IPS-20b (cell line): ENCODE results near the gene FOXF2.
A peak's percentile ranks its signal among the peaks of the same experiment; 100 is the strongest.

Source experiments
- H3K27ac ChIP-seq: one replicate; pipeline ENCODE4 v1.5.1; 2013; ENCODE audit warnings: low read length
- H3K27me3 ChIP-seq: 2 replicates; pipeline ENCODE4 v1.6.1; 2013; ENCODE audit warnings: mild to moderate bottlenecking, low read length, inconsistent platforms; ENCODE audit not compliant: insufficient read depth
- H3K36me3 ChIP-seq: 2 replicates; pipeline ENCODE4 v1.6.1; 2013; ENCODE audit warnings: low read depth, mild to moderate bottlenecking, inconsistent platforms, low read length, moderate library complexity; ENCODE audit not compliant: insufficient read depth
- H3K4me1 ChIP-seq: 2 replicates; pipeline ENCODE4 v1.6.1; 2013; ENCODE audit warnings: mild to moderate bottlenecking, control low read depth, inconsistent platforms, low read length, moderate library complexity; ENCODE audit not compliant: insufficient read depth
- H3K4me3 ChIP-seq: 2 replicates; pipeline ENCODE4 v1.5.1; 2013; ENCODE audit warnings: mild to moderate bottlenecking, low read length, inconsistent platforms
- H3K9ac ChIP-seq: 2 replicates; pipeline ENCODE4 v1.6.1; 2013; ENCODE audit warnings: low read depth, mild to moderate bottlenecking, inconsistent platforms, low read length, moderate library complexity
- H3K9me3 ChIP-seq: 2 replicates; pipeline ENCODE4 v1.6.1; 2013; ENCODE audit warnings: mild to moderate bottlenecking, low read depth, low read length, inconsistent platforms; ENCODE audit not compliant: insufficient read depth

Gene FOXF2

DNA sequence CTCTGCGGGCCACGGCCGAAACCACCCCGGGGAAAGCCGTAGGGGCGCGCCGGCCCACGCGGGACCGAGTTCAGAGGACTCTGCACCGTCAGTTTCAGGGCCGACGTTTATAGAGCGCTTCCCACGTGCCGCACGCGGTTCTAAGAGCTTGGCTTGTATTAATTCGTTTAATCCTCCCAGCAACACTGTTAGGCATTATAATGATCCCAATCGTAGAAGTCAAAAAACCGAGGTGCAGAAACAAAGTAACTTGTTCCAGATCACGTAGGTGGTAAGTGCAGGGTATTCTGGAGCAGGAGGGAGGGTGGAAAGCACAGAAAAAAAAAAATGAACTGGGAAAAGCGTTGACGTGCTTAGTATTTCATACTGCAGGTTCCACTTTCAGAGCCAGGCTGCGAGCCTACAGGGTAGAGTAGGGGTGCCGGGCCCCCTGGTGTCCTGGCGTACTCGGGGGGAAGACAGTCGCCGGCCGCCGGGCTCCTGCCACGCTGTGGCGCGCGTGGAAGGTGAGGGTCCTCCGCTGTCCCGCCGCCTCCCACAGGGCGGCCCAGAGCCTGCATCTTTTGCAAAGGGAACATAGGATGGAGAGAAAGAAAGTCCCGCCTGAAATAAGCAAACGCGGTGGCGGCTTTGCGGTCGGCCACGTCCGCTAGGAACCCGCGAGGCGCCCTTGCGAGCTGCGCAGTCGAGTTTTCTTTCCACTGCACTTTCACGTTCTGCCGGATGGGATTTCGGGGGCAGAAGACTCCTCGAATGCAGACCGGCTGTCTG, 10.2 kb upstream of the FOXF2 start:
- Histone ChIP-seq H3K4me1 (peaks cover 3% of the 10 kb centered on the region; the same call in 1 of the 2 replicates), H3K36me3 (no peaks in the 10 kb centered on the region), H3K9ac (no peak overlapping the region), H3K9me3 (peaks cover 5% of the 10 kb centered on the region; the same call in 1 of the 2 replicates), H3K27ac (no peak overlapping the region), H3K4me3 (peak overlapping the region; percentile 41; the same call in 1 of the 2 replicates), H3K27me3 (peaks cover 100% of the 10 kb centered on the region)

DNA sequence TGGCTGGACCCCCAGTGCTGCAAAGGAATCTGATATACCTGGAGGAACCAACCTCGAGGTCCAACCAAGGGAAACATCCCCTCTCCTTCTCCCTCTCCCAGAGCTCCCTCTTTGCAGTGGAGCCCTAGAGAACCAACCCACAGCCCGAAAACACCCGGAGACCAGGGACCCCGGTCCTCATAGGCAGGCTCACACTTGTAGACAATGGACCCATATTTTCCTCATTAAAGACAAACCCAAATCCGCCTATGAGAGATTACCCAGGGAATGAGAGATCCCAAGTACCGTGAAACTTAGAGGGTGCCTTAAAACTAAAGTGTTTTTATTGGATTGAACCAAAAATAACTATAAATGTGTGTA, 9.6 kb upstream of the FOXF2 start:
- Histone ChIP-seq H3K4me3 (no peak overlapping the region), H3K4me1 (peaks cover 3% of the 10 kb centered on the region; the same call in 1 of the 2 replicates), H3K27me3 (peaks cover 100% of the 10 kb centered on the region), H3K36me3 (no peaks in the 10 kb centered on the region), H3K9me3 (peaks cover 5% of the 10 kb centered on the region; the same call in 1 of the 2 replicates), H3K27ac (no peak overlapping the region), H3K9ac (no peak overlapping the region)

DNA sequence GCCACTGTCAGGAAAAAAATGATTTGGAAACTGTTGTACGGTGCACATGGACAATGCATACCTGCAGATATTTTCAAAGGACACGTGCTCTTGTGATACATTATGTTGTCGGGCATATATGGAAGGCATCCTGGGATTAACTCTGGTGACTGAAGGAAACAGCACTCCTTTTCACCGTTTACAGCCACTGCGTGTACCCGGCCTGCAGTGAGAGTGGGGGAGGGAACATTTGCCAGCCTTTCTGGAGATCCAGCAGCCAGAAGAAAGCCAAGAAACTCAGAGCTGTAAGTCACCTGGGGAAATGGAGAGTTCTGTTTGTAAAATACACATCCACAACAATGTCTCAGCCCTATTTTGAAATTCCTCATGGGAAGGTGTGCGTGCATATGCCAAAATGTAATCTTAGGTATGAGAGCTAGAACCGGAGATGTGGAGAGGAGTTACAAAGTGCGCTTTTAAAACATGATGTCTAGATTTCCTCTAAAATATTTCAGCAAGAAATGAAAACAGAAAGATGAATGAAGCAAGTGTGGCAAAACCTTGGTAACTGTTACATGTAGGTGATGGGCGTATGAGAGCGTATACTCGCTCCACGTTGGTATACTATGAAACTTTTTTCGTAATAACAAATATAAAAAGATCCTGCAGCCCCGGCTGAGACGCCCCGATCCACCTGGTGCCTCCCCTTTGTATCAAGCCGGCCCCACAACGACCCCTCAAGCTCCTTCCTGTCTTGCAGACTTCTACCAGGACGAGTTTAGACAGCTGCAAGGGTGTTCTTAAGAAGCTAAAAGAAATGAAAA, 8.6 kb upstream of the FOXF2 start:
- Histone ChIP-seq H3K4me3 (no peak overlapping the region), H3K4me1 (peaks cover 3% of the 10 kb centered on the region; the same call in 1 of the 2 replicates), H3K9me3 (peaks cover 5% of the 10 kb centered on the region; the same call in 1 of the 2 replicates), H3K9ac (no peak overlapping the region), H3K36me3 (no peaks in the 10 kb centered on the region), H3K27ac (no peak overlapping the region), H3K27me3 (peaks cover 100% of the 10 kb centered on the region)

GRCh38 chr6:1381481-1382330, 7.7 kb upstream of the FOXF2 start:
- peak overlapping the region; percentile 55; the same call in 1 of the 2 replicates for H3K4me3 ChIP-seq
- peaks cover 3% of the 10 kb centered on the region; the same call in 1 of the 2 replicates for H3K4me1 ChIP-seq
- no peak overlapping the region for H3K27ac ChIP-seq
- H3K9me3 ChIP-seq, result peaks cover 5% of the 10 kb centered on the region; the same call in 1 of the 2 replicates
- no peaks in the 10 kb centered on the region for H3K36me3 ChIP-seq
- no peak overlapping the region for H3K9ac ChIP-seq
- H3K27me3 ChIP-seq, result peaks cover 100% of the 10 kb centered on the region

DNA sequence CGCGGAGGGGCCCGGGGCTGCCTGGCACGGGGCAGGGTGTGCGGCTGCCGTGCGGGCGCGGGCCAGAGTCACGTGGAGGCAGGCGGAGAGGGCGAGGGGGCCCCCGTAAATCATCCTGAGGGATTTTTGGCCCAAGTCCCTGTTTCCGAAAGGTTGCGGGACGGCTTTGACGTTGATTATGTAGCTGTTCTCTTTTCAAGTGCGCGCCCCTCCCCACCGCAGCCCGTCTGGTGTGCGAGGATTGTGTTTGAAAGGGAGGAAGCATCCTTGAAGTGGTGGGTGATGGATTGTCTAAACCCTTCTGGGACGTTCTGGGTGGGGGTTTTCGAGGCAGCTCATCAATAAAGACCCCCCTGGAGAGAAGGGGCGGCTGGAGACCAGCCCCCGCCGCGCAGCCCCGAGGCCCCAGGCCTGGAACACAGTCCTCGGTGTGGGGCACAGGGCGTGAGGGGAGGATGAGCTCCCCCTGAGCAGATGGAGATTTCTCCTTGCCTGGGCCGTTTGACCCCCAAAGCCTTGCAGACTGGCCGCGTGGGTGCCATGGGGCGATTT, 7.0 kb upstream of the FOXF2 start:
- Histone ChIP-seq H3K4me1 (peaks cover 3% of the 10 kb centered on the region; the same call in 1 of the 2 replicates), H3K9ac (no peak overlapping the region), H3K36me3 (no peaks in the 10 kb centered on the region), H3K9me3 (peaks cover 5% of the 10 kb centered on the region; the same call in 1 of the 2 replicates), H3K4me3 (peak overlapping the region; percentile 55; the same call in 1 of the 2 replicates), H3K27me3 (peaks cover 100% of the 10 kb centered on the region), H3K27ac (no peak overlapping the region)

DNA sequence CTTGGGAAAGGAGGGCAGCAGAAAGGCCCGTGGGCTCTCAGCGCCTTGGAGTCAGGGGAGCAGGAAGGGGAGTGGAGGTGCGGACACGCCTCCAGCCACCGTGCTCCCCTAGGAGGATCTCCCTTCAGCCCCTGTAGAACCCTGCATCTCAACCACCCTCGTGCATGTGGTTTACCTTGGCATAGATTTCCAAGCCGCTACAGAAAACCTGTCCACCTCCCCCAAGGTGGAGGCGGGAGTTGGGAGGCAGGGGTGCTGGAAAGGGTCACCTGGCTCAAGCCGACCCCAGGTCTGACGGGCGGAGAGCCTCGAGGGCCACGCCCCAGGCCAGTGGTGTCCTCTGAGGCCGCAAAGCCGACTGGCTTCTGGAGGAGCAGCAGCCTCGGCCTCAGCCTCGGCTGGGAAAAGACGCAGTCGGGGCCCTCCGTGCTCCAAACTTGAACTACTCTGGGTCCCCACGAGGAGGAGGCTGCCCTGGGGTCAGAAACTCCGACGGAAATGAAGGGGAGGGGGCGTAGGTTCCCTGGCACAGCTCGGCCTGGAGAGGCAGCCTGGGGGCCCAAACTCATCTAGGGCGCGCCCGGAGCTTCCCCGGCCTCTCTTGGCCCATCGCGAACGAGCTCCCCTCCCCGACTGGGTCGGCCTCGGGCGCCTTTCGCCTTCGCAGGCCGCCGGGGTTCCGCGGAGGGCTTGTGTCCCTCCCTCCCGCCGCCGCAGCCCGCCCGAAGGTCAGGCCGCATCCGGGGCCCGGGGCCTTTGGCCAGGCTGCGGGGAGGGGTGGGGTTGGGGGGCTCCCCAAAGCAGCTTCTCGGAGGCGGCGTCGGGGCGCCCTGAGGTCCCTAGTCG, 6.3 kb upstream of the FOXF2 start:
- Histone ChIP-seq H3K36me3 (no peaks in the 10 kb centered on the region), H3K9me3 (peaks cover 5% of the 10 kb centered on the region; the same call in 1 of the 2 replicates), H3K4me3 (peak overlapping the region; percentile 55; the same call in 1 of the 2 replicates), H3K4me1 (no peaks in the 10 kb centered on the region), H3K27me3 (peaks cover 100% of the 10 kb centered on the region), H3K27ac (no peak overlapping the region), H3K9ac (no peak overlapping the region)

DNA sequence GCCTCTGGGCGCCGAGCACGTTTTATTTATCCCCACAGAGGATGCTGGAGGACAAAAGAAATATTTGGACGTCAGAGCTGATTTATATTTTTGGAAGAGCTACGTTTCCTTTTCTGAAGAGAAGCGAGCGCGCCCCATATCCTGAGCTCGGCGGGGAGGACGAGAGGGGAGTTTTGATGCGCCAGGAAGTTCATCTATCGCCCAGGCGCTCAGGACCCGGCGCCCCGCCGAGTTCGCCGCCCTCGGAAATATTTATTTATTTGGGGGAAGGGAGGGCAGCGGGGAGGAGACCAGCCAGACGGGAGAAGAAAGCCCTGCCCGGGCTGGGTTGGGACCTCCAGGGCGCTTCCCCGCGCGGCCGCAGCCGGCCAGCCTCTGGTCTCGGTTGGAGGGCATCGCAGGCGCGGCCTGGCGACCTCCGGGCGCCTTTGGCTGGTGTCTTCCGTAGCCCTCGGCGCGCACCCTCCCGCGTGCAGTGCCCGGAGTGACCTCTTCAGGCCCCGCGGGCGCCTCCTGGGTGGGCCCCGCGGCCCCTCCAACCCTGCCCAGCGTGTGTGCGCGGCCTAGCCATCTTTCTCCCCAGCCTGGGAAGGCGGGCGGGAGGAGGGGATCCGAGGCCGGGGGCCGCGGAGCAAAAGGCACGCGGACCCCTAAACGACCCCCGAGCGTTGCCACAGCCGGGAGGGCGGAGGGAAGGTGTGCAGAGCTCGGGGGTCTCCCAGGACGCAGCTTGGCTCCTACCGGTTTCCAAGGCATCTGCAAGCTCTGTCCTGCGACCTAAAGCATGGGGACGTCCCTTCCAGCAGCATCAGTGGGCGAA, 5.4 kb upstream of the FOXF2 start:
- Histone ChIP-seq H3K36me3 (no peaks in the 10 kb centered on the region), H3K4me1 (no peaks in the 10 kb centered on the region), H3K27me3 (peaks cover 100% of the 10 kb centered on the region), H3K9ac (no peak overlapping the region), H3K4me3 (peak overlapping the region; percentile 55; the same call in 1 of the 2 replicates), H3K27ac (no peak overlapping the region), H3K9me3 (peaks cover 5% of the 10 kb centered on the region; the same call in 1 of the 2 replicates)

GRCh38 chr6:1384549-1385128, 4.7 kb upstream of the FOXF2 start:
- Histone ChIP-seq H3K27me3 (peaks cover 99% of the 10 kb centered on the region), H3K9ac (no peak overlapping the region)

DNA sequence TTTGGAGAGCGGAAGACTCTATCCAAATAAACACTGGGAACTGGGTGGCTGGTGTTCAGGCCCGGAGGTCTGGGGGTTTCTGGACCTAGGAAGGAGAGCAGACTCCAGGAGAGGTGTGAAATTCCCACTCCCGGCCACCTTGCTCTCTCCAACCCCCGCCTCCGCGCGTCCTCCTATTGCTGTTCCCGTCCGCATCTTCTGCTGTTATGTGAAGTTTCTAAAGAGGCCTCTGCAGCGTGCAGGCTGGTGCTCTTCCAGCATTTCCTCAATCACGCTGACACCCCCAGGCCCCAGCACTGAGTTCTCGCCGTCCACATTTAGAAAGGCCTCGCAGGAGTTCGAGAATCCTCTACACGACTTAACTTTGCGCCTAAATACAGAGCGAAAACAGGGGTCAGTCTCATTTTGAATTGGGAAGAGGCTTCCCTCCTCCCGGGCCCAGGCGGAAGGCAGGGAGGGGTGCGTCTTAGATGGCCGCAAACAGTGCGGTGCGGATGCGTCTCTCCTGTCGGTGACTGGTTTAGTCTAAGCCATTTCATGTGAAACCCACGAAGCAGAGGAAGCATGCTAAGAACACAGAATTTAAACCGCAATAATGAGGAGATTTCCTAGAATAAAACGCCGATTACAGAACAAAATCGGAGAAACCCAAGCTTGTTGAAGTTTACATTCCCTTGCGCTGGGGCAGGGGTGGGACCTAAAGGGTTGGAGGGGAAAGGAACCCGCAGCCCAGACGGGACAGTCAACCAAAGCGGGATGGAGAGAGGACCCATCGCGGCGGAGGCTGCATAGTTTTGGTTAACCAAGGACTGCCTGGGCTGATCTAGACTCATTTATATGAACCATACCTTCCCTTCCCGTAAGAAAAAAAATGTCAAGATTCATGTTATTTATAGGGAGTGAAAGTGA, 4.0 kb upstream of the FOXF2 start:
- Histone ChIP-seq H3K27me3 (peaks cover 97% of the 10 kb centered on the region), H3K36me3 (no peaks in the 10 kb centered on the region), H3K9ac (no peak overlapping the region), H3K9me3 (peaks cover 3% of the 10 kb centered on the region; the same call in 1 of the 2 replicates), H3K4me1 (no peaks in the 10 kb centered on the region), H3K27ac (no peak overlapping the region), H3K4me3 (no peak overlapping the region)

More at GRCh38 chr6:1384549-1385128, 4.7 kb upstream of the FOXF2 start:
- no peaks in the 10 kb centered on the region for H3K4me1 ChIP-seq
- H3K27ac ChIP-seq, result no peak overlapping the region
- H3K4me3 ChIP-seq, result no peak overlapping the region
- peaks cover 5% of the 10 kb centered on the region; the same call in 1 of the 2 replicates for H3K9me3 ChIP-seq
- H3K36me3 ChIP-seq, result no peaks in the 10 kb centered on the region
